Skin epidermis (tissue), 12 donors: ENCODE results near the gene EGR4.

Source experiments
- H3K27ac ChIP-seq, 21 experiments: fragments of 200-600 bp; sonication (generic) in 11 of 21; one replicate each; pipeline ENCODE4 v1.5.0; 2020; ENCODE audit warnings: mild to moderate bottlenecking in 3 of 21, inconsistent platforms in 2 of 21, moderate library complexity in 2 of 21
- H3K4me3 ChIP-seq, 7 experiments: fragments of 200-600 bp; sonication (generic) in 2 of 7; one replicate each; pipeline ENCODE4 v1.5.0; 2020; ENCODE audit warnings: inconsistent platforms in 2 of 7, mild to moderate bottlenecking in 2 of 7, moderate library complexity in 1 of 7

Gene EGR4

GRCh38 chr2:73253901-73254300 lies 39.4 kb downstream of the EGR4 start:
- Histone ChIP-seq H3K27ac (no peak overlapping the region), H3K4me3 (no peak overlapping the region)

- Histone ChIP-seq H3K4me3 (no peak overlapping the region), H3K27ac (no peak overlapping the region)
Observed at GRCh38 chr2:73253400-73253799, 39.9 kb downstream of the EGR4 start.

GRCh38 chr2:73252238-73253027 lies 40.9 kb downstream of the EGR4 start:
- Histone ChIP-seq H3K27ac (no peak overlapping the region), H3K4me3 (no peak overlapping the region)

DNA sequence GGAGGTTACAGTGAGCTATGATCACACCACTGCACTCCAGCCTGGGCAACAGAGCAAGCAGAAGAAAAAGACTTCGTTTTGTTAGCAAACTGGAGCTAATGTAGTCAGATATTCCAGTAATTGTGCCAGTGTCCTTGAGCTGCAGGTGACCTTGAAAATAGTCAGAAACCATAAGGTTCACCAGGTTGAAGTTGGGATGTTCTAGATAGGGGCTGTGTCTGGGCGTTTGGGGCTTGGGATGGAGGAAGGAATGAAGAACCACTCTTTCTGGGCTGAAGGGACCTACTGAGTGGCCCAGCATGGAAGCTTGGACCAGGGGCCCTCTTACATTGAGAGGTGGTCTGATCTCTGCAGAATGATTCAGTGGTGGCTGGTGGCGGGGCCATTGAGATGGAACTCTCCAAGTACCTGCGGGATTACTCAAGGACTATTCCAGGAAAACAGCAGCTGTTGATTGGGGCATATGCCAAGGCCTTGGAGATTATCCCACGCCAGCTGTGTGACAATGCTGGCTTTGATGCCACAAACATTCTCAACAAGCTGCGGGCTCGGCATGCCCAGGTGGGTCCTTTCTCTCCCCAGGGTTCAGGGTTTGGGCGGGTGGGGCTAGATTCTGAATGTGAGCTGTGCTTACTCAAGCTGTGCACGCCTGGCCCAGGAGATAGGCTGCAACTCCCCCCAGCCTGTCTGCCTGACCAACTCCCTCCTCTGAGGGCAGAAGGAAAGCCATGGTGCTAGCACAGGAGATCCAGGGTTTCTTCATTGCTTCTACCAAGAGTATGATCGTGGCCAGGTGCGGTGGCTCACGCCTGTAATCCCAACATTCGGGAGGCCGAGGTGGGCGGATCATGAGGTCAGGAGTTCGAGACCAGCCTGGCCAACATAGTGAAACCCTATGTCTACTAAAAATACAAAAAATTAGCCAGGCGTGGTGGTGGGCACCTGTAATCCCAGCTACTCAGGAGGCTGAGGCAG lies 42.2 kb downstream of the EGR4 start:
- Histone ChIP-seq H3K4me3 (no peak overlapping the region), H3K27ac (no peak overlapping the region)

- H3K27ac ChIP-seq = no peak overlapping the region
- H3K4me3 ChIP-seq = no peak overlapping the region
Observed at GRCh38 chr2:73249636-73250035, 43.7 kb downstream of the EGR4 start.

GRCh38 chr2:73246850-73247249 lies 46.5 kb downstream of the EGR4 start:
- Histone ChIP-seq H3K4me3 (no peak overlapping the region), H3K27ac (no peak overlapping the region)

DNA sequence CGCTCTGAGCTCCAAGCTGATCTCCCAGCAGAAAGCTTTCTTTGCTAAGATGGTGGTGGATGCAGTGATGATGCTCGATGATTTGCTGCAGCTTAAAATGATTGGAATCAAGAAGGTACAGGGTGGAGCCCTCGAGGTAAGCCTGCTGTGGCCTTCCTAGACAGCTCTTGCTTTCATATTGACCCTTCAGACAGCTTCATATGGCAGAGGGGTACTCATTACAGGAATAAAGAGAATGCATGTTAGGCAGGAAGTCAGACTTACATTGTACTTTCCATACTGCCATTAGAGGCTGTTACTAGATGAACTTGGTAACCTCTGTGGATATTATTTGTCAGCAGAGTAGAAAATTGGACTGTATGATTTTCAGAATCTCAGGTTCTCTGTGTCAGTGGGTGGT lies 48.8 kb downstream of the EGR4 start:
- no peak overlapping the region for H3K4me3 ChIP-seq
- no peak overlapping the region for H3K27ac ChIP-seq

GRCh38 chr2:73243884-73244570 lies 49.3 kb downstream of the EGR4 start:
- Histone ChIP-seq H3K27ac (no peak overlapping the region), H3K4me3 (no peak overlapping the region)
